Measurements from ENCODE around the gene PTK6.

Gene PTK6

DNA sequence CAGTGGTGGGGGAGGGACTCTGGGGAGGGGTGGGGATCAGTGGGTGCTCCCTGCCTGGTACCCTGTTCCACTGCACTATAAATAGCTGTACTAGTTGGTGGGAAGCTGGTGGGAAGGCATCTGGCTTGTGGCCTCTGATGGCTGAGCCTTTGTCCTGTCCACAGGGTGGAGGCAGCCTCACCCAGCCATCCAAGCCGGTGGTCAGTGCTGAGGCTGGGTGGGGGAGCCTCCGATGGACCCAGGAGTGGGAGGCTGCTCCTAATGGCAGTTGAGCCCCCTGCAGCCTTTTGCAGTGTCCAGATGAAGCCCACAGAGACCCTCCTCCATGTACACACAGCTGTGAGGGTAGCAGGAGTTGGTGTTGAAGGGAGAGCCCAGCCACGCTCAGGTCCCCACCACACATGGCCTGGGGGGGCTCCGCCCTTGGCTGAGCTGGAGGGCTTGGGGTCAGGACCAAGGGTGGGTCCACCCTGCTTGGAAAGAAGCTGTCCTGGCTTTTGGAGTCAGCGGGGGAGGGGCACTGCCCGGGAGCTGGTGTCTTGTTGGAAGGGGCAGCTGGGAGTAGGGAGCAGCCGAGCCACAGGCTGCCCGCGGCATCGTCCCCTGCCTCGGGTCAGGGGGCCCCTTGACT lies 14.1 kb downstream of the PTK6 start:
- H3K4me3 ChIP-seq (ENCODE audit: low read length): no peak overlapping the region
- DNase-seq (ENCODE audit: low read depth): no peak
- TF ChIP-seq, protein P1, sequence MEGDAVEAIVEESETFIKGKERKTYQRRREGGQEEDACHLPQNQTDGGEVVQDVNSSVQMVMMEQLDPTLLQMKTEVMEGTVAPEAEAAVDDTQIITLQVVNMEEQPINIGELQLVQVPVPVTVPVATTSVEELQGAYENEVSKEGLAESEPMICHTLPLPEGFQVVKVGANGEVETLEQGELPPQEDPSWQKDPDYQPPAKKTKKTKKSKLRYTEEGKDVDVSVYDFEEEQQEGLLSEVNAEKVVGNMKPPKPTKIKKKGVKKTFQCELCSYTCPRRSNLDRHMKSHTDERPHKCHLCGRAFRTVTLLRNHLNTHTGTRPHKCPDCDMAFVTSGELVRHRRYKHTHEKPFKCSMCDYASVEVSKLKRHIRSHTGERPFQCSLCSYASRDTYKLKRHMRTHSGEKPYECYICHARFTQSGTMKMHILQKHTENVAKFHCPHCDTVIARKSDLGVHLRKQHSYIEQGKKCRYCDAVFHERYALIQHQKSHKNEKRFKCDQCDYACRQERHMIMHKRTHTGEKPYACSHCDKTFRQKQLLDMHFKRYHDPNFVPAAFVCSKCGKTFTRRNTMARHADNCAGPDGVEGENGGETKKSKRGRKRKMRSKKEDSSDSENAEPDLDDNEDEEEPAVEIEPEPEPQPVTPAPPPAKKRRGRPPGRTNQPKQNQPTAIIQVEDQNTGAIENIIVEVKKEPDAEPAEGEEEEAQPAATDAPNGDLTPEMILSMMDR (conservative IDR thresholded peaks at IDR 0.05; ENCODE audit: low read depth, low read length): no peak

DNA sequence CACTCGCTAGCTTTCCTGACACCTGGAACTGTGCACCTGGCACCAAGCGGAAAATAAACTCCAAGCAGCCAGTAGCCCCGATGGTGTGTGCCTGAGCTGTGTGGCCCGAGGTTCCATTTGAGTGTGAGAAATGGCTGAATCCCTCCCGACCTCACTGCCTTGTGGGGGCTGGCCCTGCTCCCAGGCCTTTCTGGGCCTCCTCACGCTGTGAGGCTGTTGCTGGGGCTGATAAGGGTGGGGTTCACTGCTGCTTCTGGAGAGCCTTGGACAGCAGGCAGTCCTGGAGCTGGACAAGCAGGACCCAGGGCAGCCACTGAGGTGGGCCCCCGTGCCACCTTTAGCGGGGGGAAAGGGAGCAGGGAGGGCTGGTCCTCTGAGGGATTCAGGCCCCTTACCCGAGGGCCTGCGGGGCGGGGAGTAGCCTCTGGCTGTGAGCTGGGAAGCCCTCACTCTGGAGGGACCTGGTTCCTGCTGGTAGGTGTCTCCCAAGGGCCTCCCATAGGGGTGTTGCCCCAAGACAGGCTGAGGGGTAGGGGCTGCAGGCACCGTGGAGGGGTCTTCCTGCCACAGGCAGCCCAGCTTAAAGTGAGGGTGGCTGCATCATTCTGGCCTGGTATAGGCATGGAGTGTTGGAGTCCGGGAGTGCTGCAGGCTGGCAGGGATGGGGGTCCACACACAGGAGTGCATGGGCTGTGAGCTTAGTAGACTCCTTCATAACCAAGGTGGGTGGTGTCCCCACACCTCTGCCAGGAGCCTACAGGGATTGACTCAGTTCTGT lies 14.9 kb downstream of the PTK6 start:
- DNase-seq (ENCODE audit: low read depth): no peak
- peak overlapping the region; percentile 82 for H3K4me3 ChIP-seq (ENCODE audit: low read length)
- TF ChIP-seq, protein P1 (conservative IDR thresholded peaks at IDR 0.05; ENCODE audit: low read depth, low read length): no peak

DNA sequence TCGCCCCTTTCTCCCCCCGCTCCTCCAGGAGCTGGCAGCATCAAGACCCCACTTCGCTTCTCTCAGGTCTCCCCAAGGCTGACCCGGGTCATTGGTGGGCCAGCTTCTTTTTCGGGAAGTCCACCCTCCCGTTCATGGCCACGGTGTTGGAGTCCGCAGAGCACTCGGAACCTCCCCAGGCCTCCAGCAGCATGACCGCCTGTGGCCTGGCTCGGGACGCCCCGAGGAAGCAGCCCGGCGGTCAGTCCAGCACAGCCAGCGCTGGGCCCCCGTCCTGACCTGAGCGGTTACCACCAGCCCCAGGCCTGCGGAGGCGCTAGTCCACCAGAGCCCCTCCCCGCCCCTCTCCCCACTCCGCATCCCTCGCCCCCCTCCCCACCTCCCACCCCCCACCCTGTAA lies 15.6 kb downstream of the PTK6 start:
- no peak for DNase-seq (ENCODE audit: low read depth)
- TF ChIP-seq, protein P1 (conservative IDR thresholded peaks at IDR 0.05; ENCODE audit: low read depth, low read length): no peak
- H3K4me3 ChIP-seq (ENCODE audit: low read length): peak overlapping the region; percentile 82

DNA sequence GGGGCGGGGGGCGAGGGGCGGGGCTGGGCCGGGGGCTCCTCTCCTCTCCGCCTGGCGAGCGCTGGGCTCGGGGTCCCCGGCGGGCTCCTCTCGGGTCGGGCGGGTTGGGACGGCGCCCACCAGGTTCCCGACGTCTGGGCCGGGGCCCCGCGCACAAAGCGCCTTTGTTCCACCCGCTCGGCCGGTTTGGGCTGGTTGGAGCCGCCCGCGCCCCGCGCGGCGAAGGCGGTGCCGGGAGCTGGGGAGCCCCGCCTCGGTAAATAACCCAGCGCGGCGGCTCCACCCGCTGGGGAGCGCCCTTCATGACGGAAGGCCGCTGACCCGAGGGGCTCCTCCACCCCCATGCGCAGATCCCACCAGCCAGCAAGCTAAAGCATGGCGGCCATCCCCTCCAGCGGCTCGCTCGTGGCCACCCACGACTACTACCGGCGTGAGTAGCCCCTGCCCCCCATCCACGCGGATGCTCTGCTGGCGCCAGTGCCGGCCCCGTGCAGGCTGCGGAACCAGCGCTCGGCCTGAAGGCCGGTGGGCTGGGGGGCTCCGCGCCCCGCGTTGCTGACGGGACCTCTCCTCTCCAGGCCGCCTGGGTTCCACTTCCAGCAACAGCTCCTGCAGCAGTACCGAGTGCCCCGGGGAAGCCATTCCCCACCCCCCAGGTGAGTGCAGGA lies 16.1 kb downstream of the PTK6 start:
- H3K4me3 ChIP-seq (ENCODE audit: low read length): peak overlapping the region; percentile 82
- TF ChIP-seq, protein P1 (conservative IDR thresholded peaks at IDR 0.05; ENCODE audit: low read depth, low read length): no peak
- DNase-seq (ENCODE audit: low read depth): no peak

DNA sequence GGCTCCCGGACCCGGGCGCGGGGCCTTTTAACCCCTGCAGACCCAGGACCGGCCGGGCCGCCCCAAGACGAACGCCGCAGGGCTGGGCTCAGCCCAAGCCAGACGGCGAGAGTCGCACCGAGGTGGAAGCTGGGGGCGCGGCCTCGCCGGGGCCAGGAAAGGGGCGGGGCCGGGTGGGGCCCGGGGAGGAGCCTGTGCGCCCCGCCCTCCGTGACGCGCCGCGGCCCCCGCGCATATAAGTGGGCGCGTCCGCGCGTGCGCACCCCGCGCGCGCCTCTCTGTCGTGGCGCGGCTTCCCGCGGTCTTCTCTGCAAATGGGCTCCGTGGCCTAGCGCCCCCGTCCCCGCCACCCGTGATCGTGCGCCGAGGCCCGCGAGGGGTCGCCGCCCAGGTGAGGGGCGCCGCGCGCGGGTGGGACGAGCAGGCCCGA lies 16.7 kb downstream of the PTK6 start, which contains the start of gene PPDPF:
TSS of gene PPDPF (plus strand) at position 262 of the 430 bp plus-strand sequence. CDS start 544 bp downstream, outside the sequence.
- DNase-seq (ENCODE audit: low read depth): no peak
- TF ChIP-seq, protein P1 (conservative IDR thresholded peaks at IDR 0.05; ENCODE audit: low read depth, low read length): no peak
- H3K4me3 ChIP-seq (ENCODE audit: low read length): peak within 1 kb of the TSS; percentile 82

DNA sequence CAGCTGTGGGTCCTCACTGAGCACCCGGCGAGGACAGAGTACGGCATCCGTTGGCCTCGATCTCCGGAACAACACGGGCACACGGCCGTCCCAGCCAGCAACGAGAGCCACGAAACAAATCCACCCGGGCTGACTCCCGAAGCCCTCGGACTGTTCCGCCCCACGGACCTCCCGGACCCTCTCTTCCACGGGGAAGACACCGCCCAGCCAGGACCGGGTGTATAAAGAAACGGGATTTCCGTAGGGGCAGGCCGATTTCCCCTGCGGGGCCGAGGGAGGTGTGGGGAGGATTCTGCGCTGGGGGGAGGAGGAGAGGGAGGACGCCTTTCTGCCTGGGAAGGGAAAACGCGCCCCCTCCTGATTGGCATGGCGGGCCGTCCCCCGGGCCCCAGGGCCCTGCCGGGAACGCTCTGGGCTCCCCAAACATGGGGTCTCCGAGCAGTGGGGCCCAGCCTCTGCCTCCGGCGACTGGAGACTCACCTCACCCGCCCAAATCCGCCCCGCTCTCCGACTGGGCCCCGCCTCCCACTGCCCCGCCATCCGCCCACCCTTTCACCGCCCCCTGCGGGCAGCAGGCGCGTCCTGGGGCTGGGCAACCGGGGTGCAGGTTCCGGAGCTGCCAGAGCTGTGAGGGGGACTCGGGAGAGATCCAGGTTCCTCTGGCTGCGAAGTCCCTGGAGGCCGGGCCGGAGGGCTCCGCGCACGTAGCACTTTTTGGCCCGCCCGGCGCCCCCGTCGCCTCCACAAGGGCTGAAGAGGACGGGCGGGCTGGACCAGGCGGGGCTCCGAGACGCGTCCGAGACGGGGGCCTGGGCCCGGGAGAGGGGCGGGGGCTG lies 17.3 kb downstream of the PTK6 start:
- TF ChIP-seq, protein P1 (conservative IDR thresholded peaks at IDR 0.05; ENCODE audit: low read depth, low read length): peak; percentile 23
- peak overlapping the region; percentile 82 for H3K4me3 ChIP-seq (ENCODE audit: low read length)
- no peak for DNase-seq (ENCODE audit: low read depth)
